ENCODE results near the gene WBP2.

Gene WBP2

GRCh38 chr17:75843577-75844529 is 11.3 kb downstream of the WBP2 start, which contains the start of gene UNC13D:
Gene UNC13D, minus strand, starts transcription at chr17:75844404. Its CDS starts 67 bp downstream, at chr17:75844337.
- peak in 2 of 4 experiments; percentile 59 to 63 for DNase-seq

- no peak for DNase-seq
These were observed 12.1 kb downstream of the WBP2 start for GRCh38 chr17:75842963-75843576.

- no peak for DNase-seq
These were observed 12.7 kb downstream of the WBP2 start for GRCh38 chr17:75842411-75842810.

GRCh38 chr17:75840799-75841164 is 14.4 kb downstream of the WBP2 start:
- no peak for DNase-seq

- DNase-seq = no peak
These were observed 15.0 kb downstream of the WBP2 start for GRCh38 chr17:75839942-75840798.

- no peak for DNase-seq
These were observed 16.7 kb downstream of the WBP2 start for GRCh38 chr17:75838410-75838809.

- DNase-seq = no peak
These were observed 17.2 kb downstream of the WBP2 start for GRCh38 chr17:75837899-75838298.

- no peak for DNase-seq
These were observed 18.5 kb downstream of the WBP2 start for GRCh38 chr17:75836605-75837004.

- DNase-seq = no peak
These were observed 19.5 kb downstream of the WBP2 start for GRCh38 chr17:75835654-75835987.

GRCh38 chr17:75834928-75835653 is 20.0 kb downstream of the WBP2 start:
- no peak for DNase-seq

GRCh38 chr17:75834279-75834920 is 20.7 kb downstream of the WBP2 start:
- DNase-seq = no peak

GRCh38 chr17:75832652-75833400 is 22.3 kb downstream of the WBP2 start:
- DNase-seq = peak in 2 of 4 experiments; percentile 8 to 28

GRCh38 chr17:75832164-75832651 is 22.9 kb downstream of the WBP2 start:
- DNase-seq = no peak

- no peak for DNase-seq
These were observed 24.0 kb downstream of the WBP2 start for GRCh38 chr17:75831032-75831571.

GRCh38 chr17:75830164-75831031 is 24.7 kb downstream of the WBP2 start:
- DNase-seq = peak in 2 of 4 experiments; percentile 27 to 29

- DNase-seq = no peak
These were observed 25.4 kb downstream of the WBP2 start for GRCh38 chr17:75829747-75830146.

- no peak for DNase-seq
These were observed 26.4 kb downstream of the WBP2 start for GRCh38 chr17:75828741-75829140.

GRCh38 chr17:75828076-75828400 is 27.1 kb downstream of the WBP2 start:
- DNase-seq = no peak

GRCh38 chr17:75827308-75828075 is 27.6 kb downstream of the WBP2 start:
- peak in 3 of 4 experiments; percentile 42 to 65 (median 55) for DNase-seq

Measured in activated naive CD4-positive, alpha-beta T cell (primary cell).